GM12878 (cell line): ENCODE results near the gene TIAM1. TPM values are rescaled to one million over a fixed set of nuclear protein-coding genes. Genes with fewer than 3 reads are reported as not detected.

Source experiments
- ATAC-seq: fragments of 200-7000 bp; cut with Tn5 transposase; 3 replicates; pipeline ENCODE4 v1.9.1; 2020; ENCODE audit warnings: mild to moderate bottlenecking, moderate library complexity
- BruUV-seq: library from RNA; stranded (reverse); fragments of 400-500 nt; replicated peaks from 2 replicates; lab custom pipeline; 2021; lab: Mats Ljungman, UMichigan
- CTCF ChIA-PET: fragments of 300-600 bp; sonication (Branson Sonifier 250); formaldehyde crosslinking; extraction: SDS; loops from one replicate; lab custom pipeline; 2021; ENCODE audit warnings: inconsistent platforms; lab: Yijun Ruan, JAX
- POLR2A ChIA-PET: fragments of 350-600 bp; formaldehyde crosslinking; extraction: SDS; loops from one replicate; lab custom pipeline; 2021; ENCODE audit warnings: inconsistent platforms; lab: Charles Lee
- RAD21 ChIA-PET: fragments of 300-600 bp; sonication (Branson Sonifier 250); formaldehyde crosslinking; loops from one replicate; lab custom pipeline; 2023; ENCODE audit warnings: antibody characterized with exemption; ENCODE audit not compliant: unreplicated experiment; lab: Charles Lee
- SMC1A ChIA-PET: fragments of 300-600 bp; sonication (Branson Sonifier 250); formaldehyde crosslinking; loops from one replicate; lab custom pipeline; 2023; ENCODE audit not compliant: unreplicated experiment, uncharacterized antibody; lab: Charles Lee
- DNase-seq: peaks from one replicate; pipeline ENCODE4 v3.0.0-alpha.2; 2011; ENCODE audit warnings: low read depth, low spot score
- FAIRE-seq: peaks from 3 replicates; lab custom pipeline; 2011; peaks lifted over from hg19 to GRCh38; lab: Jason Lieb, UNC
- H2AFZ ChIP-seq: 2 replicates; pipeline ENCODE4 v1.6.0; 2011; ENCODE audit warnings: low read depth, low read length, control low read depth; ENCODE audit not compliant: control insufficient read depth
- H3K27ac ChIP-seq: 2 replicates; pipeline ENCODE4 v1.5.1; 2011; ENCODE audit warnings: control low read depth; ENCODE audit not compliant: control insufficient read depth, insufficient read depth
- H3K27me3 ChIP-seq, 2 experiments: replicated peaks in 1 of 2; 2 replicates each; pipeline versions ENCODE4 v1.6.0 to v1.6.1; 2011; ENCODE audit warnings: low read length in 1 of 2; ENCODE audit not compliant: control insufficient read depth in 2 of 2, insufficient read depth in 2 of 2
- H3K36me3 ChIP-seq, 2 experiments: 2 replicates each; pipeline ENCODE4 v1.5.1; 2011; ENCODE audit warnings: low read length in 1 of 2; ENCODE audit not compliant: control insufficient read depth in 2 of 2, insufficient read depth in 2 of 2
- H3K4me1 ChIP-seq: 2 replicates; pipeline ENCODE4 v1.6.1; 2011; ENCODE audit warnings: mild to moderate bottlenecking, low read length, moderate library complexity, mixed read lengths; ENCODE audit not compliant: control insufficient read depth, insufficient read depth
- H3K4me2 ChIP-seq: 2 replicates; pipeline ENCODE4 v1.6.0; 2011; ENCODE audit warnings: control low read depth; ENCODE audit not compliant: control insufficient read depth, insufficient read depth
- H3K4me3 ChIP-seq: fragments of 200-600 bp; sonication (generic); 2 replicates; pipeline ENCODE4 v1.5.1; 2016
- H3K79me2 ChIP-seq: 2 replicates; pipeline ENCODE4 v1.6.0; 2011; ENCODE audit warnings: low read length; ENCODE audit not compliant: control insufficient read depth, insufficient read depth
- H3K9ac ChIP-seq: 2 replicates; pipeline ENCODE4 v1.8.0; 2011; ENCODE audit warnings: low read length, control low read depth, mixed read lengths; ENCODE audit not compliant: control insufficient read depth, insufficient read depth
- H3K9me3 ChIP-seq: replicated peaks from 3 replicates; pipeline ENCODE4 v1.5.1; 2011; ENCODE audit warnings: mild to moderate bottlenecking, low read length; ENCODE audit not compliant: control insufficient read depth, insufficient read depth
- H4K20me1 ChIP-seq: 2 replicates; pipeline ENCODE4 v1.6.0; 2011; ENCODE audit not compliant: control insufficient read depth, insufficient read depth
- BACH1 ChIP-seq: fragments of 450-650 bp; IDR thresholded peaks from 2 replicates; pipeline ENCODE4 v1.6.1; 2017; ENCODE audit warnings: mild to moderate bottlenecking, borderline replicate concordance
- CEBPB ChIP-seq, 2 experiments: fragments of 150-350 bp in 1 of 2; IDR thresholded peaks; 2 replicates each; pipeline ENCODE4 v1.6.1; 2012 to 2014; ENCODE audit warnings: low read depth in 2 of 2, low read length in 2 of 2, borderline replicate concordance in 1 of 2, inconsistent platforms in 1 of 2
- CEBPZ ChIP-seq: fragments of 150-350 bp; IDR thresholded peaks from 2 replicates; pipeline ENCODE4 v1.6.1; 2016; ENCODE audit warnings: low read depth, low read length
- RAD21 ChIP-seq: IDR thresholded peaks from 2 replicates; pipeline ENCODE4 v1.6.1; 2011; ENCODE audit warnings: mild to moderate bottlenecking, low read depth, low read length, moderate library complexity; ENCODE audit not compliant: insufficient read depth
- RCOR1 ChIP-seq: conservative IDR thresholded peaks from 2 replicates; pipeline ENCODE4 v1.6.1; 2012; ENCODE audit warnings: low read depth, low read length, improper control_type of control experiment
- SMC3 ChIP-seq: IDR thresholded peaks from 2 replicates; pipeline ENCODE4 v1.6.1; 2011; ENCODE audit warnings: low read length, improper control_type of control experiment, borderline replicate concordance
- TARDBP ChIP-seq: IDR thresholded peaks from 2 replicates; pipeline ENCODE4 v1.6.1; 2016; ENCODE audit warnings: borderline replicate concordance
- WRNIP1 ChIP-seq: IDR thresholded peaks from 2 replicates; pipeline ENCODE4 v1.6.1; 2011; ENCODE audit warnings: low read depth, low read length, improper control_type of control experiment, borderline replicate concordance
- YY1 ChIP-seq: IDR thresholded peaks from 2 replicates; pipeline ENCODE4 v1.6.1; 2011; ENCODE audit warnings: low read depth, mild to moderate bottlenecking, low read length
- ZNF274 ChIP-seq: IDR thresholded peaks from one replicate; pipeline ENCODE4 v1.8.0; 2011; ENCODE audit not compliant: insufficient read length, insufficient read depth
- WGBS: methylation state at CpG from one replicate; pipeline ENCODE4 v1.1.6; 2016; ENCODE audit warnings: low lambda C conversion rate; ENCODE audit not compliant: insufficient replicate concordance, insufficient coverage; ENCODE audit errors: missing lambda C conversion rate; 5-methylcytosine and 5-hydroxymethylcytosine counted together
- in situ Hi-C: fragments of 300-500 bp; cut with MboI; formaldehyde crosslinking; loops from 9 replicates; pipeline ENCODE4 v1.14.3; 2018; ENCODE audit warnings: mixed read lengths
- intact Hi-C: fragments of 100-400 bp; cut with micrococcal nuclease; formaldehyde crosslinking; loops from one replicate; pipeline ENCODE4 v1.14.2; 2022; ENCODE audit not compliant: unreplicated experiment
- polyA plus RNA-seq, 11 experiments: library from polyadenylated mRNA; depleted of rRNA in 4 of 11; unstranded in 6 of 11; stranded (reverse) in 5 of 11; fragments of >200 nt; fragmentation: Nextera tagmentation in 4 of 11; fragmentation: Illumina TruSeq in 1 of 11; extraction: Ambion mirVana in 4 of 11; extraction: Trizol in 1 of 11; gene quantifications; 1 replicate in 1 of 11; 2 replicates in 10 of 11; pipeline versions ENCODE4 v1.2.1 to v1.2.3, GENCODE V29; 2011 to 2016; ENCODE audit warnings: inconsistent platforms in 2 of 11, missing spikeins in 2 of 11, low read depth in 1 of 11
- total RNA-seq, 4 experiments: library from RNA; depleted of rRNA in 3 of 4; stranded (reverse); fragments of >200 nt in 3 of 4; fragmentation: Illumina TruSeq in 1 of 4; extraction: Trizol in 1 of 4; gene quantifications; 2 replicates each; pipeline versions ENCODE4 v1.2.1 to v1.2.3, GENCODE V29; 2013 to 2021
- TF ChIP-seq, protein P1 (sequence below), 3 experiments: IDR thresholded peaks in 2 of 3; conservative IDR thresholded peaks in 1 of 3; 2 replicates each; pipeline ENCODE4 v1.5.1; 2011; ENCODE audit warnings: low read depth in 3 of 3, low read length in 3 of 3, mild to moderate bottlenecking in 3 of 3, control low read depth in 2 of 3, moderate library complexity in 2 of 3, inconsistent platforms in 1 of 3, mixed read lengths in 1 of 3; ENCODE audit not compliant: control insufficient read depth in 2 of 3, insufficient read depth in 1 of 3; ENCODE audit errors: extremely low read depth in 1 of 3

TIAM1 gene
- total and polyA plus RNA-seq, 10 of the 15 experiments (the other 5 are each of a cell fraction or from before 2014, with no cell fraction given): 0.31 to 35.9 (median 0.78) TPM

DNA sequence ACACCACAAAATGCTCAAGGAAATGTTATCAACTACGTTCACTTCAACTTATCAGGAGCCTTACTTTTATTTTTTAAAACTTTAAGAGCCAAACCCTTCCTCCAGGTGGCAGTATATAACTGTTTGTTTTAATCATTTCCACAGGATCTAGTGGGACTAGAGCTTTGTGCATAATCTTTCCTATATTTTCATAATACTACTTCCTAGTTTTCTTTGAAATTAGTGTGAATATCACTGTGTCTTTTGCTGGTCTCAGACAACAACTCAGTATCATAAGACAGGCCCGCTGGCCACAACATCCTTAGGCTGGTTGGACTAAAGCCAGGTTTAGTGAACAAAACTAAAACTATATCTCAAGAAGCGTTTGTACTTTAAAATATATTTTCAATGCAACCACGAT, 145.5 kb downstream of the TIAM1 start:
- ChIA-PET SMC1A (interaction anchor here (0.7 to 7.2 kb wide), 18 partner anchors 18 to 1573 kb away, joined by 3 to 77 read pairs (median 3); partner anchors contain the start of gene PAXBP1), POLR2A (interaction anchor here (0.5 kb wide), 1 partner anchor 82 kb away, joined by 7 read pairs; no protein-coding TSS in a partner anchor), RAD21 (interaction anchor here (0.6 to 6.1 kb wide), 6 partner anchors 97 to 406 kb away, joined by 3 to 61 read pairs (median 4); no protein-coding TSS in a partner anchor), CTCF (interaction anchor here (0.6 to 9.6 kb wide), 21 partner anchors 10 to 404 kb away, joined by 3 to 171 read pairs (median 4); partner anchors contain the start of gene TIAM1)
- intact Hi-C loops (loop anchor here (1.0 to 5.0 kb wide), 5 partner anchors 91 to 406 kb away; no protein-coding TSS in a partner anchor), in situ Hi-C loops (loop anchor here (5.0 kb wide), 1 partner anchor 384 kb away; no protein-coding TSS in a partner anchor)
- WGBS: 44% methylated on average over 4 of the region's 4 CpGs
- H3K27me3 ChIP-seq: no peaks in the 10 kb centered on the region
- no peak overlapping the region for H3K4me2 ChIP-seq
- DNase-seq: no peak
- no peaks in the 10 kb centered on the region for H3K79me2 ChIP-seq
- no peak overlapping the region for H3K27ac ChIP-seq
- H3K9ac ChIP-seq: no peak overlapping the region
- BruUV-seq: no TSS peak
- H3K36me3 ChIP-seq: no peaks in the 10 kb centered on the region
- no peak overlapping the region for H2AFZ ChIP-seq
- no peaks in the 10 kb centered on the region for H3K9me3 ChIP-seq
- H3K4me3 ChIP-seq: no peak overlapping the region
- no peaks in the 10 kb centered on the region for H3K4me1 ChIP-seq
- TF ChIP-seq RCOR1 (no peak), WRNIP1 (no peak), YY1 (no peak), ZNF274 (no peak), RAD21 (peak; percentile 64), TARDBP (no peak), SMC3 (peak; percentile 75; the same call in 1 of the 2 replicates), BACH1 (no peak), CEBPB (IDR thresholded peaks at IDR 0.05; ENCODE audit: borderline replicate concordance in 1 of 2, low read depth in 2 of 2, low read length in 2 of 2) (no peak), CEBPZ (no peak)
- TF ChIP-seq, protein P1, sequence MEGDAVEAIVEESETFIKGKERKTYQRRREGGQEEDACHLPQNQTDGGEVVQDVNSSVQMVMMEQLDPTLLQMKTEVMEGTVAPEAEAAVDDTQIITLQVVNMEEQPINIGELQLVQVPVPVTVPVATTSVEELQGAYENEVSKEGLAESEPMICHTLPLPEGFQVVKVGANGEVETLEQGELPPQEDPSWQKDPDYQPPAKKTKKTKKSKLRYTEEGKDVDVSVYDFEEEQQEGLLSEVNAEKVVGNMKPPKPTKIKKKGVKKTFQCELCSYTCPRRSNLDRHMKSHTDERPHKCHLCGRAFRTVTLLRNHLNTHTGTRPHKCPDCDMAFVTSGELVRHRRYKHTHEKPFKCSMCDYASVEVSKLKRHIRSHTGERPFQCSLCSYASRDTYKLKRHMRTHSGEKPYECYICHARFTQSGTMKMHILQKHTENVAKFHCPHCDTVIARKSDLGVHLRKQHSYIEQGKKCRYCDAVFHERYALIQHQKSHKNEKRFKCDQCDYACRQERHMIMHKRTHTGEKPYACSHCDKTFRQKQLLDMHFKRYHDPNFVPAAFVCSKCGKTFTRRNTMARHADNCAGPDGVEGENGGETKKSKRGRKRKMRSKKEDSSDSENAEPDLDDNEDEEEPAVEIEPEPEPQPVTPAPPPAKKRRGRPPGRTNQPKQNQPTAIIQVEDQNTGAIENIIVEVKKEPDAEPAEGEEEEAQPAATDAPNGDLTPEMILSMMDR (IDR thresholded peaks at IDR 0.05 in 2 of 3, conservative IDR thresholded peaks at IDR 0.05 in 1 of 3; ENCODE audit: control insufficient read depth in 2 of 3, extremely low read depth in 1 of 3, insufficient read depth in 1 of 3, low read depth in 3 of 3, low read length in 3 of 3): peak; percentile 35 to 58 (median 42); a peak in 5 of 6 replicates
- no peaks in the 10 kb centered on the region for H4K20me1 ChIP-seq
- no peak for FAIRE-seq
- ATAC-seq: peak; percentile 28; the same call in 1 of the 3 replicates
